GM19035 (cell line): ENCODE data around the gene ATP5F1E.

Source experiments
- ATAC-seq: cut with Tn5 transposase; IDR thresholded peaks from one replicate; pipeline ENCODE4 v1.9.1; 2021; ENCODE audit not compliant: unreplicated experiment

The ATP5F1E gene

DNA sequence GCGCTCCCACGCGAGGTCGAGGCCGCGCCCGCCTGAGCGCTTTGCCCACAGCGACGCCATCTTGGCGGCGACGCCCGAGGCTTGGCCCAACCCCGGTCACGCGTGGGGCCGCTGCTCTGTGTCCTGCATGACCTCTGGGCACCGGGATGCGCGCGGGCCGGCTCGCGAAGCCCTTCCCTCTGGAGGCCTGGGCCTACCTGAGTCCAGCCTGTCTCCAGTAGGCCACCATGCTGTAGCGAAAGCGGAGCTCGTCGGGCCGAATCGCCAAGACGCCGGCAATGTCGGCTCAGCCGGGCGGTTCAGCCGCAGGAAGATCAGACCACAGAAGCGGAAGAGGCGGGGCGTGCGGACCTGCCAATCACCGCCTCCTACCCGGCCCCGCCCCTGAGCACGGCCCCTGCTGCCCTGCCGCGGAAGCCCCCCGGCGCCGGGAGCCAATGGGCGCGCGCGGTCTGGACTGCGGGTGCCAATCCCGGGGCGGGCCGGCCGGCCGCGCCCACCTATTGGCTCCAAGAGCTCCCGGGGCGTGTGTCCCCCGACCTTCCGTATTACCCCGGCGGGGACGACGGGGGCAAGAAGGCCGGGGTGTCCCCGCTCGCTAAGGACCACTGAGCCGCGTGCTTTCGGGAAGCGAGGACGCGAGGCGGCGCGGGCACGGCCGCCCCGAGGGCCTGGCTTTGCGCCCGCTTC, at the start of gene ATP5F1E:
ATP5F1E (minus strand) TSS at position 313 of the 690 bp plus-strand sequence; CDS start at position 229, 84 bp downstream.
- ATAC-seq, result peak; percentile 92

- ATAC-seq, result no peak
These were observed 48.9 kb upstream of the ATP5F1E start for GRCh38 chr20:59081036-59081435.

GRCh38 chr20:59078231-59078630, 46.1 kb upstream of the ATP5F1E start:
- no peak for ATAC-seq

GRCh38 chr20:59077705-59078104, 45.6 kb upstream of the ATP5F1E start:
- no peak for ATAC-seq

DNA sequence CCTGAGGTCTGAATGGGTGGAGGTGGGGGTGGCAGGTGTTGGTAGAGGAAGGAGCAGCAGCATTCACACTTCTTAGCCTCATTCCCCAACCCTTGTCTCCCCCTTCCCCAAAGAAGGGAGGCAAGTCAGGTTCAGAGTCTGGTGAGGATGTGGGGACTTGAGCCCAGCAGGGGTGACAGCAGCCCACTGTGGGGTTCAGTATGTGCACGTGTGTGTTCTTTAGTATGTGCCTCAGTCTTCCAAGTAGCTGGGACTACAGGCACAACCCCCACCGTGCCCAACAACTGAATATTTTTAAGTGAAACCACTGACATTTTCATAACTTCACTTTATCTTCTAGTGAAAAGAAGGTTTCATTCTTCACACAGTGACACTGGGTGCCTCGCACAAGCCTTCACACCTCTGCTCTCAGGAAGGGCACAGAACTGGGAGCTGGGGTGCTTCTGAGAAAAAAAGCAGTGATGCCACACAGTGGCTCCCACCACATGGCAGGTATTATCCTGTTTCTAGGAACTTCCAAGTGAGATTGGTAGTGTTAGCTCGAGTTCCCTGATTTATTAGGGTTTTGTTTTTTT, 43.9 kb upstream of the ATP5F1E start:
- no peak for ATAC-seq

GRCh38 chr20:59074456-59074855, 42.3 kb upstream of the ATP5F1E start:
- no peak for ATAC-seq

DNA sequence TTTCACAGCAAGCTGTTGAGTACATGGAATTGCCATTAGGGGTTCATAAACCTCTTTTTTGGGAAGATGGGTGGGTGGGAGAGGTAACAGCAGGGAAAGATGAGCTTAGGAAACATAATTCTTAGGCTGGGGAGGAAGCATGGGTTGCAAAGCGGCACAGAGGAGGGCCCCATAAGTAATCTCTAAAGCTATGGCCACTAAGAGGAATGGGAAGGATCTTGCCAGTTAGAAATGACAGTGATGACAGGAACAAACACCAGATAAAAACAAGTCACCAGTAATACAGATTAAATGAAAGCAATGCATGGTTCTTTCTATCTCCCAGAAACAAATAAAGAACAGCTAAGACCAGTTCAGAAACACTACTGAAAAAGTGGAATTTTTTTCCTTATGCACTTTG, 41.4 kb upstream of the ATP5F1E start:
- no peak for ATAC-seq

DNA sequence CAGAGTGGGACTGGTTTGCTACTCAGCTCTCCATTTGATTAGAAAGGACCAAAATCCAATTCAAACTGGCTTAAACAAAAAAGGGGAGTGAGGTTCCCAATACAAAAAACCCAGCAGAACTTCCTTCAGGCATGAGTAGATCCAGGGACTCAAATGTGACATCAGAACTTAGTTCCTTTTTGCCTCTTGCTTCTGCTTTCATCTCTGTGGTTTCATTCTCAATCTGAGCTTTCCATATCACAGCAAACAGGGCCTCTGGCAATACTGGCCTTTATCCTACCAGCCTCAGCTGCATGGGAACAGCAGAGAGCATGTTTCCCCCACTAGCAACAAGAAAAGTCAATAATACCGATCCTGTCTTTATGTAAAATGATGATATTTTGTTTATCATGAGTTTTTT, 39.1 kb upstream of the ATP5F1E start:
- no peak for ATAC-seq

DNA sequence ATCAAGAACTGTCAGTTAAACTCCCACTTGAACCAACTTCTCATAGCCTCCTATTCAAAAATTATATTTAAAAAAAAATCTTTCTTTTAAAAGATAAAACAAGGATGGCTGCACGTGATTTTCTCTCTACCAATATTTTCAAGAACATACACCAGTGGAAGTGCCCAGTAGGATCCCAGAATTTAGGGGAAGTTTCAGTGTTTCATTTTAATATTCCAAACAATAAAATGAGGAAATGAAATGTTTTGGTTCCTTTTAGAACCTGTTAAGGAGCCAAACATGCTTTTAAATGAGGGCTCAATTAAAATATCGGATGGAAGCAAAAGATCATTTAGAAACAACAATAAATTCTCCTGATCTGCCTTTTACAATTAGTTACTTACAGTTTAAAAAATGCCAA, 36.9 kb upstream of the ATP5F1E start:
- no peak for ATAC-seq

GRCh38 chr20:59068534-59068933, 36.4 kb upstream of the ATP5F1E start:
- ATAC-seq, result no peak

GRCh38 chr20:59064214-59064722, 32.1 kb upstream of the ATP5F1E start:
- no peak for ATAC-seq

DNA sequence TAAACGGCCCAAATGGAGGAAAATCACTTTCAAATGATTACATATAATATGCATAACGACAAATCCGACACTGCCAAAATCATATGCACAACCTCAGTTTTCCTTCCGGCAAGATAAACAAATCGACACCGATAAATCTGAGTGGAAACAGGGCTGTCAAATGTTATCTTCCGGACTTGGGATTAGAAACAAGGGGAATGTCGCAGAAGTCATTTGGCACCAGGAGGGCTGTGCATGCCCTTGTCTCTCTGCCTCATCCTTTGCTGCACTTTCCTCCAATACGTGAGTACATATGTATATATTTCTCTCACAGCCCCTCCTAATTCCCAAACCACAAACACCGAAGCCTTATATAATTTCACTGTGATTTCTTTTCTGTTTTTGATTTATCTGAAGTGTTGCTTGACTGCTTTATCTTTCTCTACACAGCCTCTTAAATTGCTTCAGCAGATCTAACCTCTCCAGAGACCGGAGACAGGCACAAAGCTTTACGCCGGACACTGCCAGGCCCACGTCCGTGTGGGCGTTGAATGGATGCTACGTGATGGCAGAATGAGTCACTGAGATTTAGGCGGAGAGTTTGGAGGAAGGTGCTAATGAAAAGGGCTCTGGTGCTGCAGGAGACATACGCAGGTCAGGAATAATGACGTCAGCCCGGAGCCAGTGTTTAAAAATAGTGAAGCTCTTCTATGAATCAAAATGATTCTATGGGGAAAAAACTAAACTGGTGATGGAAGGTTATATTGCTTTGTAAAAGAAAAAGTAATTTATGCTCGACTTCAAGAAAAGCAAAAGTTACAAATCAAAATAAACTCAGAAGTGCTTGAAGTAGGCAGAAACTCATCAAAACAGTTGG, 31.5 kb upstream of the ATP5F1E start:
- ATAC-seq, result no peak

DNA sequence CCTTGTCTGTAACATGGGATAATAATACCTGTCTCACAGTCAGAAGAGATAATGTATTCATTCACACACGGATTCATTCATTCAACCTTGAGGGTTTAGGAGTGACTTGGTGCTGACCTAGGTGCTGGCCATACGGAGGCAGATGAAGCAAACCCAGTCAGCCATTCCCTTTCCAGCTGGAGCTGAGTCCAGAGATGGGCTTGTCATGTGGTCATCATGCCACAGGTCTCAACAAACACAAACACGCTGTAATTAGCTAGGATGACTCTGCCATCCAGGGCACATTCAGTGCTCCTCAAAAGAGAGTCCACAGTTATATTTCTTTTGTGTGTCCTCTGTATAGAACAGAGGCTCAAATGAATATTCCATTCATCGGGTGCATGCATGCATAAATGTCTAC, 29.9 kb upstream of the ATP5F1E start:
- ATAC-seq, result no peak

DNA sequence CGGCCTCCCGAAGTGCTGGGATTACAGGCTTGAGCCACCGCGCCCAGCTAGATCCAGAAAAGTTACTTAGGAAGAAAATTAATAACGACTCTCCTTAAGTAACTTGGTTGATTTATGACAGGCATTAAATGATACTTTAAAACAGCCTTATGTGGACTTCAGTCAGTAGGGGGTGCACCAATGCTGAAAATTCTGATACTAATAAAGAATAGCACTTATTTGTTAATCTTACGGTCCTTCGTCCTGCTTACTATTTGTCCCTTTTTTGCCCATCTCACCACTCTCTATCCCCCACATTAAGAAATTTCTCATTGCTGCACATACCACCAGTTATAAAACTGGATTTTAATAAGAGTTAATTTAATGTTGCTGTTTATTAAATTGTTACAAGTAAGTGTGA, 23.2 kb upstream of the ATP5F1E start:
- ATAC-seq, result no peak

- ATAC-seq, result no peak
These were observed 19.6 kb upstream of the ATP5F1E start for GRCh38 chr20:59051666-59052185.

DNA sequence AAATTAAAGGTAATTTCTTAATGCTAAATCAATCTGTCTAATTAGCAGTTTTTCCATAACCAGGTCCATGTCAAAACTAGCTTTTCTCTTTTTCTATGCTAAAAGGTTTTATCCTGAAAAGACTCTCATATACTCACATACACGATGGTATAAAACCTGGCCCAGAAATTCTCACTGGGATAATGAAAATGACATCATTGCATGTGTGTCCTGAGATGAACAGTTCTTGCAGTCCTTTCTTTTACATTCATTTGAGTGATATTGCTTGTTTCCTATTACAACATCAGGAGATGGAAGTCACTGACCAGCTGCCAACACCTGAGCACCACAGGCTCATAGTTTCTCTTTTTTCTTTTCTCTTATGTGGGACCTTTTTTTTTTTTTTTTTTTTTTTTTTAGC, 18.3 kb upstream of the ATP5F1E start:
- no peak for ATAC-seq

DNA sequence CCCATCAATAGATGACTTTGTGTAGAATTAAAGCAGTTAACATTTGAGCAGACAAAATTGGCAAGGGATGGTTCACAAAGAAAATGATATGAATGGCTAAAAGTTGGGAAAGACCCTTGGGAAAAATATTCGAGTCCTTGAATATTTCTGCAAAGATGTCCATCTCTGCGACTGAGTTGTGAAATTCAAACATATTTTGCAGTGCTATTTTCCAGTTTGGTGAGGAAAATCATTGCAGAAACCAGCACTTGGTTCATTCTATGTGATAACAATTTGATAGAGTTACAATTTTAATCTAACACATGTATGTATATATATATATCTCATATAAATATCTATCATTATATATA, 16.5 kb upstream of the ATP5F1E start:
- ATAC-seq, result no peak

DNA sequence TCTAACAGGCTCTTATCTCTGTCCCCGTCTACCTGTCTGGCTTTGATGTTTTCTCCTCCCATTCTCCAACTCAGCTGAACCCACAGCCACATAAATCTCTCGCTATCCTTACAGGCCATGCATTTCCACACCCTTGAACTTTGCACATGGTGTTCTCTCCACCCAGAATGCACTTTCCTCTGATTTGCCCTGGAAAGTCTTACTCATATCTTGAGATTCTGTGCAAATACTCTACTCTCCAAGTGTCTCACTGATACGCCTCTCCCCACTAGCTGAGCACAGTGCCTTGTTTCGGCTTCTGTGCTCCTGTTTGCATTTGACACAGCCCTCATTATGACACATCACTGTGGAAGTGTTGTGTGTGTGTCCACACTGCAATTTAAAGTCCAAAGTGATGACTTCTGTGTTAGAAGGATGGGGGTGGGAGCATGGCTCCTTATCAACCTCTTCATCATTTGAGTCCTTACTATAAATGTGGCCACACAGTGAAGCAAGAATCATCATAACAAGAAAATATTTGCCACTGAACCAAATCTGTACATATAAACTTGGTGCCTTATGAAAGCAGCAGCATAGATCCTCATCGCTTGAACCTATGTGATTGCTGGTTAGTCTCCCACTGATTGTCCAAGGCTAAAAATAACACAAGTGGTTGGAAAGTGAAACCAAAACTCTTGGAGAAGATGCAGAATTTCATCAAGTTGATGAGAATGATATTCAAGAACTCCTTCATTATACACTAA, 16.0 kb upstream of the ATP5F1E start:
- no peak for ATAC-seq

- no peak for ATAC-seq
These were observed 14.7 kb upstream of the ATP5F1E start for GRCh38 chr20:59046862-59047261.

- no peak for ATAC-seq
These were observed 12.7 kb upstream of the ATP5F1E start for GRCh38 chr20:59044796-59045195.

- no peak for ATAC-seq
These were observed 12.2 kb upstream of the ATP5F1E start for GRCh38 chr20:59044295-59044694.
